ENCODE results near the gene COA7.

Gene COA7

GRCh38 chr1:52645261-52645660 lies 52.9 kb downstream of the COA7 start:
- Histone ChIP-seq H3K36me3 (ENCODE audit: insufficient read depth, low read depth, low read length) (no peaks in the 10 kb centered on the region), H3K27ac (ENCODE audit: low read length) (no peak overlapping the region), H3K9me3 (ENCODE audit: insufficient read depth, low read depth, low read length) (no peaks in the 10 kb centered on the region), H3K27me3 (ENCODE audit: insufficient read depth, low read length) (no peaks in the 10 kb centered on the region), H3K4me3 (ENCODE audit: low read length) (no peak overlapping the region), H3K9ac (ENCODE audit: low read depth, low read length) (no peak overlapping the region), H3K4me1 (ENCODE audit: insufficient read depth, low read length) (no peaks in the 10 kb centered on the region)

GRCh38 chr1:52641307-52641706 lies 56.8 kb downstream of the COA7 start:
- H3K27ac ChIP-seq (ENCODE audit: low read length): no peak overlapping the region
- H3K4me1 ChIP-seq (ENCODE audit: insufficient read depth, low read length): no peaks in the 10 kb centered on the region
- H3K9me3 ChIP-seq (ENCODE audit: insufficient read depth, low read depth, low read length): no peaks in the 10 kb centered on the region

GRCh38 chr1:52640697-52641096 lies 57.5 kb downstream of the COA7 start:
- H3K4me3 ChIP-seq (ENCODE audit: low read length): no peak overlapping the region
- no peaks in the 10 kb centered on the region for H3K9me3 ChIP-seq (ENCODE audit: insufficient read depth, low read depth, low read length)
- H3K9ac ChIP-seq (ENCODE audit: low read depth, low read length): no peak overlapping the region
- H3K27ac ChIP-seq (ENCODE audit: low read length): no peak overlapping the region
- no peaks in the 10 kb centered on the region for H3K4me1 ChIP-seq (ENCODE audit: insufficient read depth, low read length)
- no peaks in the 10 kb centered on the region for H3K36me3 ChIP-seq (ENCODE audit: insufficient read depth, low read depth, low read length)
- peaks cover 2% of the 10 kb centered on the region for H3K27me3 ChIP-seq (ENCODE audit: insufficient read depth, low read length)

More at GRCh38 chr1:52641307-52641706, 56.8 kb downstream of the COA7 start:
- Histone ChIP-seq H3K9ac (ENCODE audit: low read depth, low read length) (no peak overlapping the region), H3K36me3 (ENCODE audit: insufficient read depth, low read depth, low read length) (no peaks in the 10 kb centered on the region), H3K4me3 (ENCODE audit: low read length) (no peak overlapping the region), H3K27me3 (ENCODE audit: insufficient read depth, low read length) (no peaks in the 10 kb centered on the region)

- Histone ChIP-seq H3K27ac (ENCODE audit: low read length) (no peak overlapping the region), H3K4me3 (ENCODE audit: low read length) (no peak overlapping the region), H3K4me1 (ENCODE audit: insufficient read depth, low read length) (peaks cover 3% of the 10 kb centered on the region; the same call in 1 of the 2 replicates), H3K9me3 (ENCODE audit: insufficient read depth, low read depth, low read length) (no peaks in the 10 kb centered on the region), H3K27me3 (ENCODE audit: insufficient read depth, low read length) (peaks cover 30% of the 10 kb centered on the region), H3K9ac (ENCODE audit: low read depth, low read length) (no peak overlapping the region), H3K36me3 (ENCODE audit: insufficient read depth, low read depth, low read length) (no peaks in the 10 kb centered on the region)
Measured at GRCh38 chr1:52637946-52638345, 60.2 kb downstream of the COA7 start.

- Histone ChIP-seq H3K27me3 (ENCODE audit: insufficient read depth, low read length) (peaks cover 39% of the 10 kb centered on the region), H3K27ac (ENCODE audit: low read length) (no peak overlapping the region), H3K9me3 (ENCODE audit: insufficient read depth, low read depth, low read length) (no peaks in the 10 kb centered on the region), H3K4me3 (ENCODE audit: low read length) (no peak overlapping the region), H3K4me1 (ENCODE audit: insufficient read depth, low read length) (peaks cover 5% of the 10 kb centered on the region; the same call in 1 of the 2 replicates), H3K36me3 (ENCODE audit: insufficient read depth, low read depth, low read length) (no peaks in the 10 kb centered on the region), H3K9ac (ENCODE audit: low read depth, low read length) (no peak overlapping the region)
Measured at GRCh38 chr1:52636721-52637695, 61.1 kb downstream of the COA7 start.

- peaks cover 54% of the 10 kb centered on the region for H3K27me3 ChIP-seq (ENCODE audit: insufficient read depth, low read length)
- H3K9ac ChIP-seq (ENCODE audit: low read depth, low read length): no peak overlapping the region
- no peak overlapping the region for H3K27ac ChIP-seq (ENCODE audit: low read length)
- H3K4me3 ChIP-seq (ENCODE audit: low read length): no peak overlapping the region
- H3K36me3 ChIP-seq (ENCODE audit: insufficient read depth, low read depth, low read length): no peaks in the 10 kb centered on the region
- H3K9me3 ChIP-seq (ENCODE audit: insufficient read depth, low read depth, low read length): no peaks in the 10 kb centered on the region
- H3K4me1 ChIP-seq (ENCODE audit: insufficient read depth, low read length): peaks cover 5% of the 10 kb centered on the region; the same call in 1 of the 2 replicates
Measured at GRCh38 chr1:52635321-52636089, 62.6 kb downstream of the COA7 start.
